Osteoblast (primary cell): ENCODE results near the gene TMEM184A. TPM values are rescaled to one million over a fixed set of nuclear protein-coding genes. Genes with fewer than 3 reads are reported as not detected.
A peak's percentile ranks its signal among the peaks of the same experiment; 100 is the strongest.

Experiments
- DNase-seq: peaks from one replicate; pipeline ENCODE4 v3.0.0; 2011; ENCODE audit warnings: low spot score, mixed read lengths; ENCODE audit not compliant: insufficient read length; ENCODE audit errors: missing footprints
- H2AFZ ChIP-seq: 2 replicates; pipeline ENCODE4 v1.6.0; 2011; ENCODE audit warnings: mild to moderate bottlenecking, low read length
- H3K27ac ChIP-seq: 2 replicates; pipeline ENCODE4 v1.5.1; 2011; ENCODE audit warnings: mild to moderate bottlenecking, low read depth, low read length, moderate library complexity
- H3K27me3 ChIP-seq: 2 replicates; pipeline ENCODE4 v1.6.0; 2012; ENCODE audit warnings: mild to moderate bottlenecking, control low read depth, inconsistent platforms, low read length, moderate library complexity; ENCODE audit not compliant: insufficient read depth
- H3K36me3 ChIP-seq: 2 replicates; pipeline ENCODE4 v1.5.1; 2011; ENCODE audit warnings: mild to moderate bottlenecking, low read length, control low read depth, moderate library complexity; ENCODE audit not compliant: insufficient read depth
- H3K4me1 ChIP-seq: 2 replicates; pipeline ENCODE4 v1.5.1; 2011; ENCODE audit warnings: mild to moderate bottlenecking, low read length, control low read depth, moderate library complexity; ENCODE audit not compliant: insufficient read depth
- H3K4me2 ChIP-seq: 2 replicates; pipeline ENCODE4 v1.6.0; 2011; ENCODE audit warnings: mild to moderate bottlenecking, low read length; ENCODE audit not compliant: insufficient read depth
- H3K4me3 ChIP-seq: fragments of 200-600 bp; sonication (generic); 3 replicates; pipeline ENCODE4 v1.5.1; 2012; ENCODE audit warnings: mild to moderate bottlenecking, low read length, inconsistent platforms; ENCODE audit not compliant: insufficient read depth
- H3K79me2 ChIP-seq: 2 replicates; pipeline ENCODE4 v1.6.0; 2012; ENCODE audit warnings: mild to moderate bottlenecking, low read length, control low read depth, inconsistent platforms; ENCODE audit not compliant: insufficient read depth
- H3K9me3 ChIP-seq: 2 replicates; pipeline ENCODE4 v1.5.1; 2011; ENCODE audit warnings: low read depth, low read length, control low read depth
- H4K20me1 ChIP-seq: 2 replicates; pipeline ENCODE4 v1.6.0; 2012; ENCODE audit warnings: mild to moderate bottlenecking, low read length, control low read depth; ENCODE audit not compliant: insufficient read depth
- CTCF ChIP-seq: IDR thresholded peaks from 2 replicates; pipeline ENCODE4 v1.5.1; 2011; ENCODE audit warnings: mild to moderate bottlenecking, low read depth, low read length, moderate library complexity; ENCODE audit errors: extremely low read depth
- total RNA-seq: library from RNA; depleted of rRNA; stranded (reverse); fragments of >200 nt; gene quantifications from 2 replicates; pipeline ENCODE4 v1.2.3, GENCODE V29; 2012

The TMEM184A gene
- total RNA-seq, 1 donor: under 0.01 TPM

- Histone ChIP-seq H4K20me1 (no peaks in the 10 kb centered on the region), H3K27ac (peak overlapping the region; percentile 97), H3K79me2 (peaks cover 18% of the 10 kb centered on the region), H3K27me3 (no peaks in the 10 kb centered on the region), H3K4me2 (peak overlapping the region; percentile 89), H3K4me3 (peak overlapping the region; percentile 98), H3K9me3 (no peaks in the 10 kb centered on the region), H2AFZ (no peak overlapping the region), H3K36me3 (peaks cover 13% of the 10 kb centered on the region), H3K4me1 (peaks cover 43% of the 10 kb centered on the region)
- peak; percentile 78 for DNase-seq
- TF ChIP-seq CTCF: no peak
Measured at GRCh38 chr7:1569016-1569415, 13.0 kb upstream of the TMEM184A start.

GRCh38 chr7:1567896-1568510, 12.0 kb upstream of the TMEM184A start:
- Histone ChIP-seq H3K4me2 (peak overlapping the region; percentile 27), H4K20me1 (no peaks in the 10 kb centered on the region), H2AFZ (no peak overlapping the region), H3K9me3 (no peaks in the 10 kb centered on the region), H3K4me3 (peak overlapping the region; percentile 13), H3K27ac (peak overlapping the region; percentile 97), H3K4me1 (peaks cover 43% of the 10 kb centered on the region), H3K79me2 (peaks cover 18% of the 10 kb centered on the region), H3K27me3 (no peaks in the 10 kb centered on the region), H3K36me3 (peaks cover 13% of the 10 kb centered on the region)
- DNase-seq: peak; percentile 94
- no peak for TF ChIP-seq CTCF

GRCh38 chr7:1567049-1567771, 11.2 kb upstream of the TMEM184A start:
- peaks cover 13% of the 10 kb centered on the region for H3K36me3 ChIP-seq
- no peak overlapping the region for H2AFZ ChIP-seq
- H4K20me1 ChIP-seq: no peaks in the 10 kb centered on the region
- TF ChIP-seq CTCF: no peak
- H3K4me2 ChIP-seq: peak overlapping the region; percentile 27
- DNase-seq: peak; percentile 98
- peaks cover 40% of the 10 kb centered on the region for H3K4me1 ChIP-seq
- H3K4me3 ChIP-seq: peak overlapping the region; percentile 13
- H3K27me3 ChIP-seq: no peaks in the 10 kb centered on the region
- peaks cover 18% of the 10 kb centered on the region for H3K79me2 ChIP-seq
- H3K27ac ChIP-seq: peak overlapping the region; percentile 97
- H3K9me3 ChIP-seq: no peaks in the 10 kb centered on the region

GRCh38 chr7:1566687-1567048, 10.7 kb upstream of the TMEM184A start:
- Histone ChIP-seq H3K79me2 (peaks cover 18% of the 10 kb centered on the region), H3K4me1 (peaks cover 34% of the 10 kb centered on the region), H3K9me3 (no peaks in the 10 kb centered on the region), H3K4me2 (no peak overlapping the region), H3K27me3 (no peaks in the 10 kb centered on the region), H2AFZ (no peak overlapping the region), H3K36me3 (peaks cover 13% of the 10 kb centered on the region), H3K4me3 (no peak overlapping the region), H4K20me1 (no peaks in the 10 kb centered on the region), H3K27ac (peak overlapping the region; percentile 97)
- DNase-seq: peak; percentile 55
- no peak for TF ChIP-seq CTCF
